Upper lobe of left lung (tissue), 4 donors: ENCODE data around the gene AP3D1.

Experiments
- POLR2A ChIP-seq, 4 donors: fragments of 450-650 bp; IDR thresholded peaks; one replicate each; pipeline ENCODE4 v1.5.1; 2016 to 2017; ENCODE audit warnings: antibody characterized with exemption in 4 of 4, mild to moderate bottlenecking in 2 of 4
- TF ChIP-seq, protein P1 (sequence below), 6 experiments: fragments of 450-650 bp in 4 of 6; fragments of 200-600 bp in 2 of 6; sonication (generic) in 2 of 6; IDR thresholded peaks; one replicate each; pipeline ENCODE4 v1.5.1; 2016 to 2019; ENCODE audit warnings: antibody characterized with exemption in 6 of 6

DNA sequence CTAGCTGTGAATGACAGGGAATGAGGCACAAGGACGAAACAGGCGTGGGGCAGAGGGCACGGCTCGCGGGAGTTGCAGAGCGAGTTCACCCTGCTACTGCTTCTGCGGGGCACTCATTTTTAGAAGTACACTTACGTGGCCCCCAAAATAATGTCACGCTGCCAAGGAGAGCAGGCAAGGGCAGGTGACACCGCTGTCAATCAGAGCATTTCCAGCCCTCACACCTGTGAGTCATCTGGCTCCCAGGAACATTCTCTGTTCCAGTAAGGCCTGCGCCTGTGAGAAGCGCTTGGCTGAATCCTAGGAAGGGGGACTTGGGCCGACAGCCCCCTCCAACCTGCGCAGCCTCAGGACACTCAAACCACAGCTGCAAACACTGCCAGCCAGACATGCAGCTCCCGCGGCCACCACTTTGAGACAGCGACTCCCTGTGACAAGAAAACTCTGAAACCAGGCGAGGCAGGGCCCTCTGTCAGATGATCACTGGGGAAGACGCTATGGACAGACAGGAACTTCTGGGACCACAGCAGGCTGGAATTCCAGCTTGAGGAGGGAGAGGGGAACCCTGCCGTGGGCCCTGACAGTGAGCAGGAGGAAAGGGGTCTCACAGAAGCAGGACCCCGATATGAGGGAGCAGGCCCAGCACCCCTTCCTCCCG lies 25.1 kb upstream of the AP3D1 start:
- TF ChIP-seq POLR2A (IDR thresholded peaks at IDR 0.05), result no peak
- TF ChIP-seq, protein P1, sequence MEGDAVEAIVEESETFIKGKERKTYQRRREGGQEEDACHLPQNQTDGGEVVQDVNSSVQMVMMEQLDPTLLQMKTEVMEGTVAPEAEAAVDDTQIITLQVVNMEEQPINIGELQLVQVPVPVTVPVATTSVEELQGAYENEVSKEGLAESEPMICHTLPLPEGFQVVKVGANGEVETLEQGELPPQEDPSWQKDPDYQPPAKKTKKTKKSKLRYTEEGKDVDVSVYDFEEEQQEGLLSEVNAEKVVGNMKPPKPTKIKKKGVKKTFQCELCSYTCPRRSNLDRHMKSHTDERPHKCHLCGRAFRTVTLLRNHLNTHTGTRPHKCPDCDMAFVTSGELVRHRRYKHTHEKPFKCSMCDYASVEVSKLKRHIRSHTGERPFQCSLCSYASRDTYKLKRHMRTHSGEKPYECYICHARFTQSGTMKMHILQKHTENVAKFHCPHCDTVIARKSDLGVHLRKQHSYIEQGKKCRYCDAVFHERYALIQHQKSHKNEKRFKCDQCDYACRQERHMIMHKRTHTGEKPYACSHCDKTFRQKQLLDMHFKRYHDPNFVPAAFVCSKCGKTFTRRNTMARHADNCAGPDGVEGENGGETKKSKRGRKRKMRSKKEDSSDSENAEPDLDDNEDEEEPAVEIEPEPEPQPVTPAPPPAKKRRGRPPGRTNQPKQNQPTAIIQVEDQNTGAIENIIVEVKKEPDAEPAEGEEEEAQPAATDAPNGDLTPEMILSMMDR (IDR thresholded peaks at IDR 0.05), result no peak
